ENCODE results near the gene NANOG. TPM values are rescaled to one million over a fixed set of nuclear protein-coding genes. Genes with fewer than 3 reads are reported as not detected.

The NANOG gene
- under 0.01 and 0.32 TPM in 2 replicates for total RNA-seq

DNA sequence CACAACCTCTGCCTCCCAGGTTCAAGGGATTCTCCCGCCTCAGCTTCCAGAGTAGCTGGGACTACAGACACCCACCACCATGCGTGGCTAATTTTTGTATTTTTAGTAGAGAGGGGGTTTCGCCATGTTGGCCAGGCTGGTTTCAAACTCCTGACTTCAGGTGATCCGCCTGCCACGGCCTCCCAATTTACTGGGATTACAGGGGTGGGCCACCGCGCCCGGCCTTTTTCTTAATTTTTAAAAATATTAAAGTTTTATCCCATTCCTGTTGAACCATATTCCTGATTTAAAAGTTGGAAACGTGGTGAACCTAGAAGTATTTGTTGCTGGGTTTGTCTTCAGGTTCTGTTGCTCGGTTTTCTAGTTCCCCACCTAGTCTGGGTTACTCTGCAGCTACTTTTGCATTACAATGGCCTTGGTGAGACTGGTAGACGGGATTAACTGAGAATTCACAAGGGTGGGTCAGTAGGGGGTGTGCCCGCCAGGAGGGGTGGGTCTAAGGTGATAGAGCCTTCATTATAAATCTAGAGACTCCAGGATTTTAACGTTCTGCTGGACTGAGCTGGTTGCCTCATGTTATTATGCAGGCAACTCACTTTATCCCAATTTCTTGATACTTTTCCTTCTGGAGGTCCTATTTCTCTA, at the start of gene NANOG:
NANOG (plus strand) TSS at position 519 of the 645 bp plus-strand sequence. CDS start 213 bp downstream, outside the sequence.

DNA sequence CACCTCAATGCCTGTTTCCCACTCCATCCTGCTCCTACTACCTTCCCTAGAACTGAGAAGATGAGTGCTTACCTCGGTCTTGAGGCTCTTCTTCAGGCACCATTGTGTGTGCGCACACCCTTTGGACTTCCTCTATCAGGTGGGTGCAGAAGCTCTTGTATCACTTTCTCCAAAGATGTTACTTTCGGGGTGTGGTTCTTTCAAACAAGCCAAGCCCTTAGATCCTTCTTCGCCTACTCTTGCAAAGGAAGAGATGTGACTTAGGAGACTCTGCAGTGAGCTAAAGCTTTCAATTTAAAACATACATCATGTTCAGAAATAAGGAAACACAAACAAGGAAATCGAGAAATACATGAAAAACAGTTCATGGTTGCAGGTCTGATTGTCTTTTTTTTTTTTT, 42.0 kb upstream of the NANOG start, which contains the start of gene CLEC4C:
CLEC4C (minus strand) TSS at position 130 of the 400 bp plus-strand sequence; CDS start at position 103, 27 bp downstream.

Small RNAs within 50 kb of the gene (small RNA-seq; reads per million reads assigned to genes)
- not detected for gene RF00019

Other genes with a start within 250 kb of the NANOG start
- not detected in 2 replicates for gene APOBEC1, start 123.5 kb upstream of the NANOG start, total RNA-seq
- gene GDF3, start 93.6 kb upstream of the NANOG start, total RNA-seq = not detected in 2 replicates
- not detected in 2 replicates for gene DPPA3, start 78.0 kb upstream of the NANOG start, total RNA-seq
- gene CLEC4C, start 42.0 kb upstream of the NANOG start, total RNA-seq = not detected in 2 replicates
- gene NANOGNB, start 24.2 kb upstream of the NANOG start, total RNA-seq = not detected in 2 replicates
- gene SLC2A14, start 83.5 kb downstream of the NANOG start, total RNA-seq = not detected in 2 replicates
- gene SLC2A3, start 146.8 kb downstream of the NANOG start, total RNA-seq = 82.6 and 140 TPM in 2 replicates
- 12.0 and 12.4 TPM in 2 replicates for gene FOXJ2, start 243.3 kb downstream of the NANOG start, total RNA-seq

Measured in articular chondrocyte of knee joint (primary cell).